ENCODE measurements around the gene NSUN4. TPM values are rescaled to one million over a fixed set of nuclear protein-coding genes. Genes with fewer than 3 reads are reported as not detected.

Gene NSUN4
- total RNA-seq, 1 donor from 2014 or later, result 39.6 TPM

- Mint-ChIP-seq H3K4me1 (ENCODE audit: low read depth) (no peaks in the 10 kb centered on the region), H3K27me3 (ENCODE audit: insufficient read depth) (peaks cover 24% of the 10 kb centered on the region), H3K36me3 (ENCODE audit: low read depth) (peaks cover 3% of the 10 kb centered on the region), H3K9me3 (peaks cover 6% of the 10 kb centered on the region), H3K27ac (no peak within 1 kb of the TSS), H3K4me3 (peak within 1 kb of the TSS; percentile 57)
- intact Hi-C loops (cut with micrococcal nuclease), result no loop called here
- DNase-seq (ENCODE audit: low spot score), result peak; percentile 22
Observed at GRCh38 chr1:46394108-46394871, 53.7 kb downstream of the NSUN4 start, which contains the start of gene FAAH. Gene FAAH, plus strand, starts transcription at chr1:46394317. Its CDS starts 32 bp downstream, at chr1:46394349.

DNA sequence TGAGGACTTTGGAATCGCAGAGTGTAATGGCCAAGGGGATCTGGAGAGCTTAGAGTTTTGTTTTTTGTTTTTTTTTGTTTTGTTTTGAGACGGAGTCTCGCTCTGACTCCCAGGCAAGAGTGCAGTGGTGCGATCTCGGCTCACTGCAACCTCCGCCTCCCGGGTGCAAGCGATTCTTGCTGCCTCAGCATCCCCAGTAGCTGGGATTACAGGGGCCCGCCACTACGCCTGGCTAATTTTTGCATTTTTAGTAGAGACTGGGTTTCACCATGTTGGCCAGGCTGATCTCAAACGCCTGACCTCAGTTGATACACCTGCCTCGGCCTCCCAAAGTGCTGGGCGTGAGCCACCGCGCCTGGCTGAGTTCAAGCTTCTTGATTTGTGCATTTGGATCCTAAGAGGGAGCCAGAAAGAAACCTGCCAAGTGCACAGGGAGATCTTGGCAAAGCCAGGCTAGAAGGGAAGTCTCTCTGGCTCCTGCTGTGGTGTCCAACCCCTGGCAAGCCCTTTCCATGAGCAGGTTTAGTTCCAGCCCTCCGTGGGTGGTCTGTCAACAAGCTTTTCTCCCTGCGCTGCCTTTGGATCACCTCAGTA is 54.4 kb downstream of the NSUN4 start:
- Mint-ChIP-seq H3K27me3 (ENCODE audit: insufficient read depth) (peaks cover 24% of the 10 kb centered on the region), H3K9me3 (peaks cover 6% of the 10 kb centered on the region), H3K4me3 (no peak overlapping the region), H3K27ac (no peak overlapping the region), H3K4me1 (ENCODE audit: low read depth) (no peaks in the 10 kb centered on the region), H3K36me3 (ENCODE audit: low read depth) (peaks cover 3% of the 10 kb centered on the region)
- DNase-seq (ENCODE audit: low spot score), result no peak
- intact Hi-C loops (cut with micrococcal nuclease), result no loop called here

DNA sequence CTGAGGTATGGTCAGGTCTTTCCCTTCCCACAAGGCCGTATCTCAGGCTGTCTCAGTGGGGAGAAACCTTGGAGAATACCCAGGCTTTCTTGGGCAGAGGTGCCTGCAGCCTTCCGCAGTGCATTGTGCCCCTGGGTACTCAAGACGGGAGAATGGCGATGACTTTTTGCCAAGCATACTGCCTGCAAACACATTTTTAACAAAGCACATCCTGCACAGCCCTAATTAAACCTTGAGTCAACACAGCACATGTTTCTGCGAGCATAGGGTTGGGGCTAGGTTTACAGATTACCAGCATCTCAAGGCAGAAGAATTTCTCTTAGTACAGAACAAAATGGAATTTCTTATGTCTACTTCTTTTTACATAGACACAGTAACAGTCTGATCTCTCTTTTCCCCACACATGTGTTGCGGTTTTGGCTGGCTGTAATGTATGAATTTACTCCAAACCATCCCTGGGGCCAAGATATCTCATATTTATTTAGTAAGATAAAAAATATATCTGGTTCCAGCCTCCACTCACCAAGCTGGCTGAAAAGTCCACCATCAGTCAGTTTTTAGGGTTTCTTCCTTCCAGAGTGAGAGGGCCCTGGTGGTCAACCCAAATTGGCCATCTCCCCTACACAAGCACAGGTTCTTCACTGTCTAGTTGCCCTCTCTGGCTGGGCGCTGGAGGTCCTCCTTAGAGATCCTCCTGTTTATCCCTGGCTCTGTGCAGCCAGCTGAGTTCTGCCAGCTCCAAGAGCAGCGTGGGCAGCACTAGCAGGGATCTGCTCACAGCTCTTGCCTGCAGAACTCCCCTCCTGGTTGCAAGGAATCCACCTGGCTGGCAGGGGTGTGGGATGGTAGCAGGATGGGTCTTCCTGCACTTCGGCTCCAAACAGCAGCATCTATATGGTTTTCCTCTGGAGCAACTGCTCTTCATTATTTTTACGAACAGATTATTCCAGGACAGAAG is 56.1 kb downstream of the NSUN4 start:
- Mint-ChIP-seq H3K4me1 (ENCODE audit: low read depth) (no peaks in the 10 kb centered on the region), H3K36me3 (ENCODE audit: low read depth) (peaks cover 3% of the 10 kb centered on the region), H3K27ac (no peak overlapping the region), H3K4me3 (no peak overlapping the region), H3K27me3 (ENCODE audit: insufficient read depth) (peaks cover 26% of the 10 kb centered on the region), H3K9me3 (peaks cover 6% of the 10 kb centered on the region)
- no peak for DNase-seq (ENCODE audit: low spot score)
- intact Hi-C loops (cut with micrococcal nuclease), result no loop called here

DNA sequence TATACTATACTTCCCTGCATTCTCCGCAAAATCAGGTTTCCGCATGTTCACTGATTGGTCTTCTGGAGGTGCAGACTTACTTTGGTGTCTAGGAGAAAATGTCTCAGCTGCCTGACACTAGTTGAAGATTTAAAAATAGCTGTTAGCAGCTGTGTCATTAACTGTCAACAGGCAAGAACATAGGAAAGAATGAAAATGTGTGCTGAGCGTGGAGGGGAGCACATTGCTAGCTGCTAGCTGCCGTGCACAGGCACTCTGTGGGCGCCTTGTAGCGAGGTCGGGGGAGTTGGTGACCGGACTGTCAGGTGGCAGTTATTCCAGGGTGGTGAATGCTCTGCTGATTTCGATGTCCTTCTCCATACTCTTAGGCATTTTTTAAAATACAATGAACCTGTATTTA is 58.7 kb downstream of the NSUN4 start:
- Mint-ChIP-seq H3K27ac (no peak overlapping the region), H3K36me3 (ENCODE audit: low read depth) (no peaks in the 10 kb centered on the region), H3K27me3 (ENCODE audit: insufficient read depth) (peaks cover 9% of the 10 kb centered on the region), H3K4me3 (no peak overlapping the region), H3K9me3 (no peaks in the 10 kb centered on the region), H3K4me1 (ENCODE audit: low read depth) (no peaks in the 10 kb centered on the region)
- intact Hi-C loops (cut with micrococcal nuclease), result no loop called here
- DNase-seq (ENCODE audit: low spot score), result no peak

- intact Hi-C loops (cut with micrococcal nuclease), result no loop called here
- no peaks in the 10 kb centered on the region for H3K9me3 Mint-ChIP-seq
- H3K27me3 Mint-ChIP-seq (ENCODE audit: insufficient read depth), result peaks cover 2% of the 10 kb centered on the region
- no peak for DNase-seq (ENCODE audit: low spot score)
- no peak overlapping the region for H3K27ac Mint-ChIP-seq
- no peaks in the 10 kb centered on the region for H3K4me1 Mint-ChIP-seq (ENCODE audit: low read depth)
- no peak overlapping the region for H3K4me3 Mint-ChIP-seq
- no peaks in the 10 kb centered on the region for H3K36me3 Mint-ChIP-seq (ENCODE audit: low read depth)
Observed at GRCh38 chr1:46400421-46400820, 59.8 kb downstream of the NSUN4 start.

DNA sequence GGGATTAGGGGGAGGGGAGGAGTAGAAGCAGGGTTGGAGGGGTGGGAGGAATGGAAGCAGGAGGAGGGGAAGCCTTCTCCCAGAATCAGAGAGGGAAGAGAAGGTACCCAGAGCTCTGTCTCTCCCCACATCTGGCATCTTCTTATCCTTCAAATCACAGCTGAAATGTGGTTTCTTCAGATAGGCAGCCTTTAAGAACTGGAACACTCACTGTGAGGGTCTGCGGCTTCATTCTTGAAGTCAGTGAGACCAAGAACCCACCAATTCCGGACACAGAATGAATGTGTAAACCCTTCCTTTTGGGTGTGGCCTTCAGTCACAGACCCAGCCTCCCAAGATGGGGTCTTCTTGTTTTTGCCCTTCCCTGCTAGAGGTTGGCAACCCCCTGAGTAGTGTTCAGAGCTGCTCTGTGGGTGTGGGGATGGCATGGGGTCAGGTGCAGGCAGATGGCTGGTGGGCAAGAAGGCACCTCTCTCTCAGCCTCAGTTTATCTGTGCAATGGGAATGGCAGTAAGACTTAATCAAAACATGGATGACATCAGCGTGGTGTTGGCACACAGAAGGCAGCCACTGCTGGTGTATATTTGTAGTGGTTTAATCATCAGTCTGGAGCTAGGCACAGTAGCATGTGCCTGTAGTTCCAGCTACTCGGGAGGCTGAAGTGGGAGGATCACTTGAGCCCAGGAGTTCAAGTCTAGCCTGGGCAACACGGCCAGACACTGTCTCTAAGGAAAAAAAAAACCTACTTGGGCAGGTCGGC is 60.7 kb downstream of the NSUN4 start:
- peaks cover 2% of the 10 kb centered on the region for H3K27me3 Mint-ChIP-seq (ENCODE audit: insufficient read depth)
- intact Hi-C loops (cut with micrococcal nuclease), result no loop called here
- H3K36me3 Mint-ChIP-seq (ENCODE audit: low read depth), result no peaks in the 10 kb centered on the region
- H3K27ac Mint-ChIP-seq, result no peak overlapping the region
- H3K9me3 Mint-ChIP-seq, result no peaks in the 10 kb centered on the region
- no peak for DNase-seq (ENCODE audit: low spot score)
- H3K4me1 Mint-ChIP-seq (ENCODE audit: low read depth), result no peaks in the 10 kb centered on the region
- H3K4me3 Mint-ChIP-seq, result no peak overlapping the region

DNA sequence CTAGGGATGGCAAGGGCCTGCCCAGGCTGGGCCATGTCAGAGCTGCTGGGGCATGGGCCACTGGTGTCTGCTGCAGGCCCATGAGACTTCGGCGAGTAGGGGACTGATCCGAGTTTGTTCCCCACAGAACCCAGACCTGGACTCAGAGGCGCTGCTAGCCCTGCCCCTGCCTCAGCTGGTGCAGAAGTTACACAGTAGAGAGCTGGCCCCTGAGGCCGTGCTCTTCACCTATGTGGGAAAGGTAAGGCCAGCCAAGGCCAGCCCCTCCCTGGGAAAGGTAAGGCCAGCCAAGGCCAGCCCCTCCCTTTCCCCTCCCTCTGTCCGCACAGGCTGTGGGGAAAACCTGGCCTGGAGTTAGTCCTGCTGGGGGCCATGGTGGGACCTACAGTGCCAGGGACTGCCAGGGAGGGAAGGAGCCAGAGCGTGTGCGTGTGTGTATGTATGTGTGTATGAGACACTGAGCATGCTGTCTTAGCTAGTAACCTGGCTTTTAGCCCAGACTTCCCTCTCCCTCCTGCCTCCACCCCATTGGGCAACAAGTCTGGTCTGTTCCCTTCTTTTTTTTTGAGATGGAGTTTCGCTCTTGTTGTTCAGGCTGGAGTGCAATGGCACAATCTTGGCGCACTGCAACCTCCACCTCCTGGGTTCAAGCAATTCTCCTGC is 61.5 kb downstream of the NSUN4 start:
- no peaks in the 10 kb centered on the region for H3K36me3 Mint-ChIP-seq (ENCODE audit: low read depth)
- intact Hi-C loops (cut with micrococcal nuclease), result no loop called here
- no peaks in the 10 kb centered on the region for H3K9me3 Mint-ChIP-seq
- no peak overlapping the region for H3K4me3 Mint-ChIP-seq
- DNase-seq (ENCODE audit: low spot score), result no peak
- H3K27ac Mint-ChIP-seq, result no peak overlapping the region
- peaks cover 2% of the 10 kb centered on the region for H3K27me3 Mint-ChIP-seq (ENCODE audit: insufficient read depth)
- H3K4me1 Mint-ChIP-seq (ENCODE audit: low read depth), result no peaks in the 10 kb centered on the region

DNA sequence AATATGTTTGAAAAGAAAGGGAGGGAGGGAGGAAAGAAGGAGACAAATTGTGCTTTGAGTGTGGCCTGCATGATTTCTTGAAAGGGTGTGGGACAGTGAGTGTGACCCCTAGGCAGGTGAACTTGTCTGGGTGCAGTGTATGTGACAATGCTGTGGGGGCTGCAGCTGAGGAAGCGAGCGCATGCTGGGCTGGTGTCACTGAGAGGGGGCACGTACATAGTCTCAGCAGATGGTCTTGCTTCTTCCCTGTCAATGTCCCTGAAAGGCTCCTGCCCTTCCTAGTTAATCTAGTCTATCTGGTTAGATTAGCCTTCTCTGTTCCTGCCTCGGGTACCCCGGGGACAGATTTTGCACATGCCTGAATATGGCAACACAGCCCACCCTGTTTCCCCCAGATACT is 63.3 kb downstream of the NSUN4 start:
- DNase-seq (ENCODE audit: low spot score), result no peak
- Mint-ChIP-seq H3K4me3 (no peak overlapping the region), H3K36me3 (ENCODE audit: low read depth) (no peaks in the 10 kb centered on the region), H3K4me1 (ENCODE audit: low read depth) (no peaks in the 10 kb centered on the region), H3K27me3 (ENCODE audit: insufficient read depth) (peaks cover 2% of the 10 kb centered on the region), H3K27ac (no peak overlapping the region), H3K9me3 (no peaks in the 10 kb centered on the region)
- intact Hi-C loops (cut with micrococcal nuclease), result no loop called here

GRCh38 chr1:46404482-46405196 is 64.0 kb downstream of the NSUN4 start:
- no peak overlapping the region for H3K4me3 Mint-ChIP-seq
- no peaks in the 10 kb centered on the region for H3K9me3 Mint-ChIP-seq
- no peak for DNase-seq (ENCODE audit: low spot score)
- H3K4me1 Mint-ChIP-seq (ENCODE audit: low read depth), result no peaks in the 10 kb centered on the region
- no peaks in the 10 kb centered on the region for H3K36me3 Mint-ChIP-seq (ENCODE audit: low read depth)
- H3K27ac Mint-ChIP-seq, result no peak overlapping the region
- intact Hi-C loops (cut with micrococcal nuclease), result loop anchor here (5.0 kb wide), 1 partner anchor 38 kb away; no protein-coding TSS in a partner anchor
- H3K27me3 Mint-ChIP-seq (ENCODE audit: insufficient read depth), result peaks cover 2% of the 10 kb centered on the region

- Mint-ChIP-seq H3K9me3 (no peaks in the 10 kb centered on the region), H3K36me3 (ENCODE audit: low read depth) (no peaks in the 10 kb centered on the region), H3K4me3 (no peak overlapping the region), H3K4me1 (ENCODE audit: low read depth) (no peaks in the 10 kb centered on the region), H3K27me3 (ENCODE audit: insufficient read depth) (peaks cover 2% of the 10 kb centered on the region), H3K27ac (no peak overlapping the region)
- intact Hi-C loops (cut with micrococcal nuclease), result loop anchor here (5.0 kb wide), 1 partner anchor 37 kb away; no protein-coding TSS in a partner anchor
- DNase-seq (ENCODE audit: low spot score), result no peak
Observed at GRCh38 chr1:46405197-46405555, 64.6 kb downstream of the NSUN4 start.

- intact Hi-C loops (cut with micrococcal nuclease), result loop anchor here (1.0 to 5.0 kb wide), 2 partner anchors 37 to 123 kb away; no protein-coding TSS in a partner anchor
- Mint-ChIP-seq H3K4me1 (ENCODE audit: low read depth) (no peaks in the 10 kb centered on the region), H3K27me3 (ENCODE audit: insufficient read depth) (no peaks in the 10 kb centered on the region), H3K36me3 (ENCODE audit: low read depth) (no peaks in the 10 kb centered on the region), H3K4me3 (no peak overlapping the region), H3K27ac (no peak overlapping the region), H3K9me3 (no peaks in the 10 kb centered on the region)
- DNase-seq (ENCODE audit: low spot score), result no peak
Observed at GRCh38 chr1:46405724-46406123, 65.1 kb downstream of the NSUN4 start.
